Esophagus muscularis mucosa (tissue), 4 donors: ENCODE data around the gene TTC7B.

Experiments
- CTCF ChIP-seq, 3 experiments: fragments of 200-600 bp in 2 of 3; fragments of 450-650 bp in 1 of 3; sonication (generic) in 2 of 3; IDR thresholded peaks; one replicate each; pipeline ENCODE4 v1.5.1; 2017 to 2019; ENCODE audit warnings: antibody characterized with exemption in 3 of 3, mild to moderate bottlenecking in 2 of 3, moderate library complexity in 1 of 3
- EP300 ChIP-seq: sonication (generic); formaldehyde crosslinking; IDR thresholded peaks from one replicate; pipeline ENCODE4 v1.6.1; 2017; ENCODE audit warnings: antibody characterized with exemption
- POLR2A ChIP-seq: fragments of 450-650 bp; IDR thresholded peaks from one replicate; pipeline ENCODE4 v1.6.1; 2017; ENCODE audit warnings: antibody characterized with exemption, moderate library complexity, mild to moderate bottlenecking, low read depth
- POLR2AphosphoS5 ChIP-seq, 2 donors: sonication (generic); formaldehyde crosslinking; IDR thresholded peaks; one replicate each; pipeline ENCODE4 v1.6.1; 2017; ENCODE audit warnings: antibody characterized with exemption in 2 of 2

DNA sequence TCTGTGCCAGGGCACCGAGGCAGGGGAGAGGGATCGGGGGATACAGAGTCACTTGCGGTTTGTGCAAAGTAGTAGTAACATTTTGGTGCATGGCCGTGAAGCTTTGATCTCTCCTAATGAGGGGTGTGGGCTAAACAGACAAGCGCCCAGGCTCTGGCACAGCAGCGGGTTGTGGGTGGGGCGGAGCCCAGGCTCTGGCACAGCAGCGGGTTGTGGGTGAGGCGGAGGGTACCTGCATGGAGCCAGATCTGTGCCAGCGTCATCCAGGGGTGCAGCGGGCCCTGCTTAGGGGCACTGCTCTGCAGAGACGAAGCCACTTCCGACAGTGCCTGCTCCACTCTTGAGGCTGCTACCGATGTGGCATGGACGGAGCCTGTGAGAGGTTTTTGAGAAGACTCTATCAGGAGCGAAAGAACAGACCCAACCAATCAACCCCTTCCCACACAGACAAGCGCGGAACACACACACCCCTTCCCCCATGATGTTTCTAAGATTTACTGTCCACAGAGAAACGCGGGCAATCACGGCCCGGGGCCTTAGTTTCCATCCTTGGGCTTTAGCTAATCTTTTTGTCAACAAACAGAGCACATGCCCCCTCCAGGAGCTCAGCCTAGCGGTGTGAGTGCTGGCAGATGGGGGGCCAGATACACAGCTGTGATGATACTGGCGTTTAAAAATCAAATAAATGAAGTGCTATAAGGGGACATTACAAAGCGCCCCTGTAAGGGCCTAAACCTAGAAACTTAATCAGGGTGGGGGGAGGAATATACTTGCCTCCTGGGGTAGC, 222.8 kb downstream of the TTC7B start:
- TF ChIP-seq CTCF (IDR thresholded peaks at IDR 0.05) (no peak), POLR2A (no peak), POLR2AphosphoS5 (IDR thresholded peaks at IDR 0.05) (no peak), EP300 (no peak)
